Measurements from ENCODE around the gene EYS. TPM values are rescaled to one million over a fixed set of nuclear protein-coding genes. Genes with fewer than 3 reads are reported as not detected.

The EYS gene
- total RNA-seq, 1 donor from 2014 or later: not detected

DNA sequence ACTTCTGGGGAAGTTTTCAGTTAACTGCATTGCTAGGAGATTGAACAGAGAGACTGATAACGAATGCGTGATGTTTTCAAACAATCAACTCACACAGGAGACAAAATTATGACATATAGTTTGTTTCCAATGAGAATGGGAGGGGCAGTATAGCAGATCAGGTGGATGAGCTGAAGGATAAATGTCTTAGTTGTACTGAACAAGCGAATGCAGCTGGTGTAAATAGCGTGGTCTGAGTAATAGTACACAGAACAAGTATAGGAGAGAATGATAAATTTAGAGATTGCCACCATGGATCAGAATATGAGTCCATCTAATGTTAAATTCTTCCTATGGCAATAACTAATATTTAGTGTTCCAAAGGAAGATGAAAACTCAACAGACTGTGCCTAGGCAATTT, 858.6 kb downstream of the EYS start:
- Histone ChIP-seq H3K27me3 (ENCODE audit: control insufficient read depth, insufficient read depth, low read length) (no peaks in the 10 kb centered on the region), H3K36me3 (ENCODE audit: control insufficient read depth, insufficient read depth, low read length) (no peaks in the 10 kb centered on the region), H3K4me3 (ENCODE audit: low read depth, low read length) (no peak overlapping the region)
- DNase-seq (ENCODE audit: low read depth): no peak
- TF ChIP-seq, protein P1, sequence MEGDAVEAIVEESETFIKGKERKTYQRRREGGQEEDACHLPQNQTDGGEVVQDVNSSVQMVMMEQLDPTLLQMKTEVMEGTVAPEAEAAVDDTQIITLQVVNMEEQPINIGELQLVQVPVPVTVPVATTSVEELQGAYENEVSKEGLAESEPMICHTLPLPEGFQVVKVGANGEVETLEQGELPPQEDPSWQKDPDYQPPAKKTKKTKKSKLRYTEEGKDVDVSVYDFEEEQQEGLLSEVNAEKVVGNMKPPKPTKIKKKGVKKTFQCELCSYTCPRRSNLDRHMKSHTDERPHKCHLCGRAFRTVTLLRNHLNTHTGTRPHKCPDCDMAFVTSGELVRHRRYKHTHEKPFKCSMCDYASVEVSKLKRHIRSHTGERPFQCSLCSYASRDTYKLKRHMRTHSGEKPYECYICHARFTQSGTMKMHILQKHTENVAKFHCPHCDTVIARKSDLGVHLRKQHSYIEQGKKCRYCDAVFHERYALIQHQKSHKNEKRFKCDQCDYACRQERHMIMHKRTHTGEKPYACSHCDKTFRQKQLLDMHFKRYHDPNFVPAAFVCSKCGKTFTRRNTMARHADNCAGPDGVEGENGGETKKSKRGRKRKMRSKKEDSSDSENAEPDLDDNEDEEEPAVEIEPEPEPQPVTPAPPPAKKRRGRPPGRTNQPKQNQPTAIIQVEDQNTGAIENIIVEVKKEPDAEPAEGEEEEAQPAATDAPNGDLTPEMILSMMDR (IDR thresholded peaks at IDR 0.05; ENCODE audit: insufficient read depth, low read length, poor library complexity, severe bottlenecking): no peak

DNA sequence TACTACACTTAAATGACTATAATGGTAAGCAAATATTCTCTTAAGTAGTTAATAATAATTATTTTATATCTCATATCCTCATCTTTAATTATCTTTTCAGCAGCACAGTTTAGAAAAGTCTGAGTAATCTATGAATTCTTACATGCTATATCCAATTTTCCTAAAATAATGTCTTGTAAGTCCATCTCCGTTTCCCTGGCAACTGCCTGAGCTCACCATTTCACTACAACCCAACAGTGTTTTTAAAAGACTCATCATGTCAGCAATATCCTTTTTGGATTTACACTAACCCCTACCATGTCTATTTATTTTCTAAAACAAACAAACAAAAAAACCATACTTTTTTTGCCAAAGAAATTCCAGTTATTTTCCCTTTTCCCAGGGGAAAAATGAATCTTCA, 859.6 kb downstream of the EYS start:
- Histone ChIP-seq H3K4me3 (ENCODE audit: low read depth, low read length) (no peak overlapping the region), H3K36me3 (ENCODE audit: control insufficient read depth, insufficient read depth, low read length) (no peaks in the 10 kb centered on the region), H3K27me3 (ENCODE audit: control insufficient read depth, insufficient read depth, low read length) (no peaks in the 10 kb centered on the region)
- TF ChIP-seq, protein P1 (IDR thresholded peaks at IDR 0.05; ENCODE audit: insufficient read depth, low read length, poor library complexity, severe bottlenecking): no peak
- DNase-seq (ENCODE audit: low read depth): no peak

DNA sequence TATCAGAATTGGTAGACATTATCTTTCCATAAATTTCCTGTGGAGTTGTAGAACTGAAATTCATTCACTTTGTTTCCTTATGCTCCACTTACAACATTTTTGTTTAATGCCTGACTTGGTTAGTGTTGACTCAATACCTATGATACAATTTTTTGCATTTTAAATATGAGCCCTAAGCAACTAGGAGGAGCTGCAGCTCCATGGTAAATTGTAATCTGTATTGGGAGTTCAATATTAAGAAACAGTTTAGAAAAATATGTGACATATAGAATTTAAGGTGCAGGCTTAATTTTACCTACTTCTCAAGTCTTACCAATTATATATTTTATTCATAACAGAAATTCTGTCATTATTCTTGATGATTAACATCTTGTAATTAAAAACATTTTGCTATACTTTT, 868.3 kb downstream of the EYS start:
- no peaks in the 10 kb centered on the region for H3K27me3 ChIP-seq (ENCODE audit: control insufficient read depth, insufficient read depth, low read length)
- DNase-seq (ENCODE audit: low read depth): no peak
- no peaks in the 10 kb centered on the region for H3K36me3 ChIP-seq (ENCODE audit: control insufficient read depth, insufficient read depth, low read length)
- H3K4me3 ChIP-seq (ENCODE audit: low read depth, low read length): no peak overlapping the region
- TF ChIP-seq, protein P1 (IDR thresholded peaks at IDR 0.05; ENCODE audit: insufficient read depth, low read length, poor library complexity, severe bottlenecking): no peak

DNA sequence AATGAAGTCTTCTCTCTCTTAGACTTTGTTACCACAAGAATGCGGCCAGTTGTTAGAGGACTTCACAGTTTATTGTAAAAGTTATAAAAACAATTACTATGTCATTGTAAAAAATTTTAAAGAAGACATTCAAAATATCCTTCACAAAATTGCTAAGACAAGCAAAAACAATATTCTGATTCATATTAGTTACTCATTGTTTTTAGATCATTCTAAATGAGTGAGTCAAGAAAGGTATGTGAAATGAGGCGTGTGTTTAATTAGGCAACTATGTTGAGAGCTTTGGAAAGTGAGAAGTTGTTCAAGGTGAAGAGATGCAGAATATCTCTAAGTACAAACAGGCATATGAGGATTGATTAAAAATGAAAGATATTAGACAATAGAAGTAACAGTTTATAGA, 875.3 kb downstream of the EYS start:
- DNase-seq (ENCODE audit: low read depth): no peak
- H3K36me3 ChIP-seq (ENCODE audit: control insufficient read depth, insufficient read depth, low read length): no peaks in the 10 kb centered on the region

DNA sequence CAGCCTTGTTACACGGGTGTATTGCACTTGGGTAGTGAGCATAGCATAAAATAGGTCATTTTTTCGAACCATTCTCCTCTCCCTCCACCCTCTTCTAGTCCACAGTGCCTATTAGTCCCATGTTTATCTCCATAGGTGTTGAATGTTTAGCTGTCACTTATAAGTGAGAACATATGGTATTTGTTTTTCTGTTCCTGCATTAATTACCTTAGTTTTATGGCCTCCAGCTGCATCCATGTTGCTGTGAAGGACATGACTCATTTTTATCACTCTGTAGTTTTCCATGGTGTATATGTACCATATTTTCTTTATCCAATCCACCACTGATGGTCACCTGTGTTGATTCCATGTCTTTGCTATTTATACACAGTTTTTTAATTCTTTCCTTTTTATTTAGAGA, 889.5 kb downstream of the EYS start:
- H3K4me3 ChIP-seq (ENCODE audit: low read depth, low read length): no peak overlapping the region
- H3K36me3 ChIP-seq (ENCODE audit: control insufficient read depth, insufficient read depth, low read length): no peaks in the 10 kb centered on the region
- no peak for DNase-seq (ENCODE audit: low read depth)
- TF ChIP-seq, protein P1 (IDR thresholded peaks at IDR 0.05; ENCODE audit: insufficient read depth, low read length, poor library complexity, severe bottlenecking): no peak
- H3K27me3 ChIP-seq (ENCODE audit: control insufficient read depth, insufficient read depth, low read length): no peaks in the 10 kb centered on the region

More for the DNA sequence above, 875.3 kb downstream of the EYS start:
- Histone ChIP-seq H3K27me3 (ENCODE audit: control insufficient read depth, insufficient read depth, low read length) (no peaks in the 10 kb centered on the region), H3K4me3 (ENCODE audit: low read depth, low read length) (no peak overlapping the region)
- TF ChIP-seq, protein P1 (IDR thresholded peaks at IDR 0.05; ENCODE audit: insufficient read depth, low read length, poor library complexity, severe bottlenecking): no peak

DNA sequence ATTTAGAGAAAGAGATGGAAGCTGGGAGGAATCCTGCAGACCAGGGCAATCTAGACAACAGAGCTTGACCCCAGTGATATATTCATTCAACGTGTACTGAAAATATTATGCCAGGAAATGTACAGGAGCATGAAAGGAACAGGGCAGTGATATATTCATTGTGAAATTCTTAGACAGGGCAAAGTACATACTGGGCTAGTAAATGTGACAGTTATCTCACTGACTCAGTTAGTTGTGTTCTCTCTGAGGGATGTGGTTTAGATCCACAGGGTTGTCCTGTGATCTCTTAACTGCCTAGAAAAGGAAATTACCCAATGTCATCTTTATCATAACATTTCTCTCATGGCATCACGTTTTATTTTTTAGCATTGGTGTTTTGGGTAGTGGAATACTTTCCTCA, 891.3 kb downstream of the EYS start:
- H3K27me3 ChIP-seq (ENCODE audit: control insufficient read depth, insufficient read depth, low read length): no peaks in the 10 kb centered on the region
- DNase-seq (ENCODE audit: low read depth): no peak
- no peak overlapping the region for H3K4me3 ChIP-seq (ENCODE audit: low read depth, low read length)
- H3K36me3 ChIP-seq (ENCODE audit: control insufficient read depth, insufficient read depth, low read length): no peaks in the 10 kb centered on the region
- TF ChIP-seq, protein P1 (IDR thresholded peaks at IDR 0.05; ENCODE audit: insufficient read depth, low read length, poor library complexity, severe bottlenecking): no peak

Measured in kidney epithelial cell (primary cell).